ENCODE data around the gene ZNF317. TPM values are rescaled to one million over a fixed set of nuclear protein-coding genes. Genes with fewer than 3 reads are reported as not detected.

ZNF317 gene
- total and polyA plus RNA-seq, 4 donors = 7.8 to 11.6 (median 10.5) TPM

DNA sequence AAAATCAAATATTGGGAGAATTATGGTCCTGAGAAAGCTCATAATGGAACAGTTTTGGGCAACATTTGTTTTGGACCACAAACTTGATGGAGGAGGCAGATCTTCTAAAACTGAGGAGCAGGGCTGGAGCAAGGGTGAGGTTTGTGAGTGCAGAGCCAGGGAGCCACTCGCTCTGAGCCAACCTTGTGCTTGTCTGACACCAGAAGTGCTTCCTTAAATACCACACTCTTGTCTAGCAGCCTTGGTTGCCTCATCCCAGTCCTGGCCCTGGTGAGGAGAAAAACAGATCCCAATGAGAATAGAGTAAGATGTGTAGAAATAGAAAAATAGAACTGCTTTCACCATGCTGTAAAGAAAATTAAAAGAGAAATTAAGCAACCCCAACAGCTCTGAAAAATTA is 6.7 kb downstream of the ZNF317 start:
- H3K27me3 ChIP-seq (ENCODE audit: control insufficient read depth in 4 of 4, insufficient read depth in 4 of 4, low read length in 3 of 4) = no peaks in the 10 kb centered on the region
- DNase-seq (ENCODE audit: low spot score) = no peak
- H3K4me3 ChIP-seq (ENCODE audit: low read depth in 1 of 3, low read length in 3 of 3) = no peak overlapping the region
- no peak overlapping the region for H3K27ac ChIP-seq (ENCODE audit: low read depth in 1 of 2, low read length in 2 of 2)
- no peak overlapping the region for H3K9ac ChIP-seq (ENCODE audit: low read depth in 1 of 2, low read length in 2 of 2)
- peaks cover 0 to 8% (median 3%) of the 10 kb centered on the region in 4 donors for H3K36me3 ChIP-seq (ENCODE audit: control insufficient read depth in 4 of 4, insufficient read depth in 3 of 4, low read depth in 1 of 4, low read length in 3 of 4)
- peaks cover 0 to 14% (median under 1%) of the 10 kb centered on the region in 4 donors for H3K9me3 ChIP-seq (ENCODE audit: control insufficient read depth in 4 of 4, low read length in 3 of 4)
- 100% methylated on average over 1 of the region's 1 CpG for WGBS
- H3K4me1 ChIP-seq (ENCODE audit: control insufficient read depth in 4 of 4, insufficient read depth in 4 of 4, low read length in 3 of 4) = peaks cover 0 to 3% (median under 1%) of the 10 kb centered on the region in 4 donors
- TF ChIP-seq EGR1 (IDR thresholded peaks at IDR 0.05; ENCODE audit: low read depth in 2 of 2) (no peak), RXRA (IDR thresholded peaks at IDR 0.05) (no peak)
- TF ChIP-seq, protein P1, sequence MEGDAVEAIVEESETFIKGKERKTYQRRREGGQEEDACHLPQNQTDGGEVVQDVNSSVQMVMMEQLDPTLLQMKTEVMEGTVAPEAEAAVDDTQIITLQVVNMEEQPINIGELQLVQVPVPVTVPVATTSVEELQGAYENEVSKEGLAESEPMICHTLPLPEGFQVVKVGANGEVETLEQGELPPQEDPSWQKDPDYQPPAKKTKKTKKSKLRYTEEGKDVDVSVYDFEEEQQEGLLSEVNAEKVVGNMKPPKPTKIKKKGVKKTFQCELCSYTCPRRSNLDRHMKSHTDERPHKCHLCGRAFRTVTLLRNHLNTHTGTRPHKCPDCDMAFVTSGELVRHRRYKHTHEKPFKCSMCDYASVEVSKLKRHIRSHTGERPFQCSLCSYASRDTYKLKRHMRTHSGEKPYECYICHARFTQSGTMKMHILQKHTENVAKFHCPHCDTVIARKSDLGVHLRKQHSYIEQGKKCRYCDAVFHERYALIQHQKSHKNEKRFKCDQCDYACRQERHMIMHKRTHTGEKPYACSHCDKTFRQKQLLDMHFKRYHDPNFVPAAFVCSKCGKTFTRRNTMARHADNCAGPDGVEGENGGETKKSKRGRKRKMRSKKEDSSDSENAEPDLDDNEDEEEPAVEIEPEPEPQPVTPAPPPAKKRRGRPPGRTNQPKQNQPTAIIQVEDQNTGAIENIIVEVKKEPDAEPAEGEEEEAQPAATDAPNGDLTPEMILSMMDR (IDR thresholded peaks at IDR 0.05; ENCODE audit: low read depth, low read length, missing input control) = no peak

DNA sequence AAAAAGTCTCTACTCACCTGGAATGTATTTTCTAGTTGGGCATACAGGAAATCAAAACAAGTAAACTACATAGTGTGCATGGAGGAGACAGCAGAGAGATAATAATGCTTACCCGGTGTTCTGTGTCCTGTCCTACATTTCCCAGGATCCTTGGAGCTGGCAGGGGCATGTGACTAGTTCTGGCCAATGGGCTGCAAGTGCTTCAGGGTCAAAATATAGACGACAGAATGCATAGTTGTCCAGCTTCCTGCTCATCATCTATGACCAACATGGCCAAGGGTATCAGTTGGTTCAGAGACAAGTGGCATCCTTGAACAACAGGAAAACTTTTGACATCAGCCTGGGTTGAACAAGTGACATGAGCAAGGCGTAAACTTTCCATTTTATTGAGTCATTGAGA is 8.5 kb downstream of the ZNF317 start:
- 97% methylated on average over 3 of the region's 3 CpGs for WGBS
- H3K36me3 ChIP-seq (ENCODE audit: control insufficient read depth in 4 of 4, insufficient read depth in 3 of 4, low read depth in 1 of 4, low read length in 3 of 4) = peaks cover 0 to 11% (median 6%) of the 10 kb centered on the region in 4 donors
- TF ChIP-seq, protein P2, sequence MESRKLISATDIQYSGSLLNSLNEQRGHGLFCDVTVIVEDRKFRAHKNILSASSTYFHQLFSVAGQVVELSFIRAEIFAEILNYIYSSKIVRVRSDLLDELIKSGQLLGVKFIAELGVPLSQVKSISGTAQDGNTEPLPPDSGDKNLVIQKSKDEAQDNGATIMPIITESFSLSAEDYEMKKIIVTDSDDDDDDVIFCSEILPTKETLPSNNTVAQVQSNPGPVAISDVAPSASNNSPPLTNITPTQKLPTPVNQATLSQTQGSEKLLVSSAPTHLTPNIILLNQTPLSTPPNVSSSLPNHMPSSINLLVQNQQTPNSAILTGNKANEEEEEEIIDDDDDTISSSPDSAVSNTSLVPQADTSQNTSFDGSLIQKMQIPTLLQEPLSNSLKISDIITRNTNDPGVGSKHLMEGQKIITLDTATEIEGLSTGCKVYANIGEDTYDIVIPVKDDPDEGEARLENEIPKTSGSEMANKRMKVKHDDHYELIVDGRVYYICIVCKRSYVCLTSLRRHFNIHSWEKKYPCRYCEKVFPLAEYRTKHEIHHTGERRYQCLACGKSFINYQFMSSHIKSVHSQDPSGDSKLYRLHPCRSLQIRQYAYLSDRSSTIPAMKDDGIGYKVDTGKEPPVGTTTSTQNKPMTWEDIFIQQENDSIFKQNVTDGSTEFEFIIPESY (IDR thresholded peaks at IDR 0.05) = no peak
- TF ChIP-seq FOXA2 (IDR thresholded peaks at IDR 0.05) = no peak
- no peak overlapping the region for H3K4me3 ChIP-seq (ENCODE audit: low read depth in 1 of 3, low read length in 3 of 3)
- H3K9me3 ChIP-seq (ENCODE audit: control insufficient read depth in 4 of 4, low read length in 3 of 4) = peaks cover 1 to 25% (median 8%) of the 10 kb centered on the region in 4 donors
- H3K27ac ChIP-seq (ENCODE audit: low read depth in 1 of 2, low read length in 2 of 2) = no peak overlapping the region
- no peak for DNase-seq (ENCODE audit: low spot score)
- H3K27me3 ChIP-seq (ENCODE audit: control insufficient read depth in 4 of 4, insufficient read depth in 4 of 4, low read length in 3 of 4) = no peaks in the 10 kb centered on the region
- H3K9ac ChIP-seq (ENCODE audit: low read depth in 1 of 2, low read length in 2 of 2) = no peak overlapping the region
- H3K4me1 ChIP-seq (ENCODE audit: control insufficient read depth in 4 of 4, insufficient read depth in 4 of 4, low read length in 3 of 4) = no peaks in the 10 kb centered on the region

DNA sequence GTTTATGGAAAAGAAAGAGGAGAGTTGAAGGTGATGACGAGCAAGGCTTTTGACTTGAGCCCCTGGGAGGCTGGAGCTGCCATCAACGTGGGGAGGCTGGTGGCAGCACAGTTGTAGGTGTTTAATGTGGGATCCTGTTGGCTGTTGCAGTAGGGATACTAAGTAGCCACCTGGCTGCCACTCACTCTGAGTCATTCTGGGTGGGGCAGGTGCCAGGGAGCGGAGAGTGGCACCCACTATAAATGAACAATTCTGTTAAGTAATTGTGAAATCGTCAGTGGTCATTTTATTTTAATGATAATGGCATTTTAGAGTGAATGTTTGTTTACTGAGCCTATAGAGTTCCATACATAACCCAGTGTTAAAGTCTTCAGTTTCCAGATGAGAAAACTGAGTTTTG is 9.8 kb downstream of the ZNF317 start:
- Histone ChIP-seq H3K27ac (ENCODE audit: low read depth in 1 of 2, low read length in 2 of 2) (no peak overlapping the region), H3K4me3 (ENCODE audit: low read depth in 1 of 3, low read length in 3 of 3) (no peak overlapping the region), H3K9ac (ENCODE audit: low read depth in 1 of 2, low read length in 2 of 2) (no peak overlapping the region), H3K4me1 (ENCODE audit: control insufficient read depth in 4 of 4, insufficient read depth in 4 of 4, low read length in 3 of 4) (no peaks in the 10 kb centered on the region), H3K27me3 (ENCODE audit: control insufficient read depth in 4 of 4, insufficient read depth in 4 of 4, low read length in 3 of 4) (no peaks in the 10 kb centered on the region), H3K36me3 (ENCODE audit: control insufficient read depth in 4 of 4, insufficient read depth in 3 of 4, low read depth in 1 of 4, low read length in 3 of 4) (peaks cover 0 to 14% (median 6%) of the 10 kb centered on the region in 4 donors), H3K9me3 (ENCODE audit: control insufficient read depth in 4 of 4, low read length in 3 of 4) (peaks cover 6 to 16% (median 8%) of the 10 kb centered on the region in 4 donors)
- no peak for DNase-seq (ENCODE audit: low spot score)
- TF ChIP-seq, protein P3, sequence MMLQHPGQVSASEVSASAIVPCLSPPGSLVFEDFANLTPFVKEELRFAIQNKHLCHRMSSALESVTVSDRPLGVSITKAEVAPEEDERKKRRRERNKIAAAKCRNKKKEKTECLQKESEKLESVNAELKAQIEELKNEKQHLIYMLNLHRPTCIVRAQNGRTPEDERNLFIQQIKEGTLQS (IDR thresholded peaks at IDR 0.05) = no peak
- WGBS = 97% methylated on average over 4 of the region's 4 CpGs

DNA sequence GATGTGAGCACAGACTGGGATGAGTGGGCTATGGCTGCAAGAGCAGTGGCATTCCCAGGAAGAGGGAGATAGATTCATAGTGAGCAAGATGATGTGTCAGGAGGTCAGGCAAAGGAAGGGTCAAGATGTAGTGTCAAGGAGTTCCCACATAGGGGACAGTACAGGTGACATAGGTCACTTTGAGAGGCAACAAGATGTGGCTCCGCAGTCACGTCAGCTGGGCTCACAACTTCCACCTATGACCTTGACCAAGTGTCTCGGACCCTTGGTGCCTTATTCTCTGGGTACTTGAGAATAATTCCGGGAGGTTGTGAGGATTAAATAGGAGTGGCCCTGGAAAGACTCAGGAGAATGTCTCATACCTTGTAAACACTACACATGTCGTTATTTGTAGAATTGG is 10.5 kb downstream of the ZNF317 start:
- WGBS = 98% methylated on average over 5 of the region's 5 CpGs
- Histone ChIP-seq H3K27ac (ENCODE audit: low read depth in 1 of 2, low read length in 2 of 2) (no peak overlapping the region), H3K4me3 (ENCODE audit: low read depth in 1 of 3, low read length in 3 of 3) (no peak overlapping the region), H3K4me1 (ENCODE audit: control insufficient read depth in 4 of 4, insufficient read depth in 4 of 4, low read length in 3 of 4) (no peaks in the 10 kb centered on the region), H3K27me3 (ENCODE audit: control insufficient read depth in 4 of 4, insufficient read depth in 4 of 4, low read length in 3 of 4) (no peaks in the 10 kb centered on the region), H3K9me3 (ENCODE audit: control insufficient read depth in 4 of 4, low read length in 3 of 4) (peaks cover 9 to 16% (median 12%) of the 10 kb centered on the region in 4 donors), H3K9ac (ENCODE audit: low read depth in 1 of 2, low read length in 2 of 2) (no peak overlapping the region), H3K36me3 (ENCODE audit: control insufficient read depth in 4 of 4, insufficient read depth in 3 of 4, low read depth in 1 of 4, low read length in 3 of 4) (peaks cover 2 to 18% (median 11%) of the 10 kb centered on the region in 4 donors)
- no peak for DNase-seq (ENCODE audit: low spot score)
- TF ChIP-seq HNF4G (IDR thresholded peaks at IDR 0.05) (no peak), TAF1 (conservative IDR thresholded peaks at IDR 0.05) (no peak), JUND (IDR thresholded peaks at IDR 0.05) (no peak), SP1 (IDR thresholded peaks at IDR 0.05) (no peak), YY1 (IDR thresholded peaks at IDR 0.05) (no peak), EGR1 (IDR thresholded peaks at IDR 0.05; ENCODE audit: low read depth in 2 of 2) (no peak)
- TF ChIP-seq, protein P3 (IDR thresholded peaks at IDR 0.05) = no peak
- TF ChIP-seq, protein P2 (IDR thresholded peaks at IDR 0.05) = no peak
